Measurements from ENCODE around the gene LIN9. TPM values are rescaled to one million over a fixed set of nuclear protein-coding genes. Genes with fewer than 3 reads are reported as not detected.
"Not testable (repeated sequence)": the region's sequence is repeated elsewhere in the genome, so short reads cannot be mapped to it uniquely, and the experiment has no call there.

The LIN9 gene
- total and polyA plus RNA-seq, 2 of the 13 experiments (the other 11 are each of a cell fraction or from before 2014, with no cell fraction given): 3.0 to 10.0 TPM

- ATAC-seq (no peak), FAIRE-seq (no peak), DNase-seq (ENCODE audit: low spot score) (no peak)
- no peaks in the 10 kb centered on the region for H4K20me1 ChIP-seq (ENCODE audit: insufficient read depth, low read length)
- WGBS (ENCODE audit: low lambda C conversion rate): 62% methylated on average over 2 of the region's 2 CpGs
- no peak overlapping the region for H2AFZ ChIP-seq (ENCODE audit: low read length)
- ChIA-PET POLR2A (no interaction called here), CTCF (ENCODE audit: low intra/inter-chr PET ratio, low total read pairs) (no interaction called here)
- H3K36me3 ChIP-seq (replicated peaks in 1 of 2; ENCODE audit: control insufficient read depth in 1 of 2, insufficient read depth in 2 of 2, low read length in 2 of 2): no peaks in the 10 kb centered on the region
- in situ Hi-C loops (cut with HindIII; ENCODE audit: extremely low pct_ligation_motif_present, low pct_unique_long_range_greater_than_20kb): no loop called here
- H3K9me3 ChIP-seq (ENCODE audit: low read length): peaks cover 8% of the 10 kb centered on the region
- H3K4me3 ChIP-seq (replicated peaks in 1 of 3; ENCODE audit: insufficient read depth in 1 of 3, low read depth in 2 of 3, low read length in 3 of 3): no peak overlapping the region
- TF ChIP-seq ZNF431 (CRISPR knock-in tag; IDR thresholded peaks at IDR 0.05; ENCODE audit: borderline replicate concordance, low read depth) (0 out of 2 replicates have a peak, but pooled peaks have one; percentile 63), NFKB2 (CRISPR knock-in tag; IDR thresholded peaks at IDR 0.05; ENCODE audit: borderline replicate concordance) (no peak)
- no peak overlapping the region for H3K9ac ChIP-seq (ENCODE audit: insufficient read depth, low read depth, low read length)
- intact Hi-C loops (cut with micrococcal nuclease; ENCODE audit: unreplicated experiment): no loop called here
- no peaks in the 10 kb centered on the region for H3K4me1 ChIP-seq (ENCODE audit: insufficient read depth, low read length)
- no peak overlapping the region for H3K4me2 ChIP-seq (ENCODE audit: low read depth, low read length)
- no peaks in the 10 kb centered on the region; a peak in 1 of 5 replicates for H3K27me3 ChIP-seq (ENCODE audit: control insufficient read depth in 1 of 2, insufficient read depth in 2 of 2, low read length in 2 of 2)
- no TSS peak for BruUV-seq (replicated peaks)
- H3K79me2 ChIP-seq (ENCODE audit: insufficient read depth, low read length): no peaks in the 10 kb centered on the region
- H3K27ac ChIP-seq (ENCODE audit: extremely low read length, insufficient read depth, low read length): no peak overlapping the region
Measured at GRCh38 chr1:226342656-226343055, 33.7 kb upstream of the LIN9 start.

GRCh38 chr1:226340111-226340510, 31.1 kb upstream of the LIN9 start:
- H3K36me3 ChIP-seq (replicated peaks in 1 of 2; ENCODE audit: control insufficient read depth in 1 of 2, insufficient read depth in 2 of 2, low read length in 2 of 2); FAIRE-seq; in situ Hi-C loops (cut with HindIII; ENCODE audit: extremely low pct_ligation_motif_present, low pct_unique_long_range_greater_than_20kb); H2AFZ ChIP-seq (ENCODE audit: low read length); ATAC-seq; CTCF ChIA-PET (ENCODE audit: low intra/inter-chr PET ratio, low total read pairs); intact Hi-C loops (cut with micrococcal nuclease; ENCODE audit: unreplicated experiment); H4K20me1 ChIP-seq (ENCODE audit: insufficient read depth, low read length); H3K4me2 ChIP-seq (ENCODE audit: low read depth, low read length); H3K27ac ChIP-seq (ENCODE audit: extremely low read length, insufficient read depth, low read length); H3K9ac ChIP-seq (ENCODE audit: insufficient read depth, low read depth, low read length); H3K27me3 ChIP-seq (ENCODE audit: control insufficient read depth in 1 of 2, insufficient read depth in 2 of 2, low read length in 2 of 2); H3K4me3 ChIP-seq (replicated peaks in 1 of 3; ENCODE audit: insufficient read depth in 1 of 3, low read depth in 2 of 3, low read length in 3 of 3); H3K79me2 ChIP-seq (ENCODE audit: insufficient read depth, low read length); H3K9me3 ChIP-seq (ENCODE audit: low read length); DNase-seq (ENCODE audit: low spot score); BruUV-seq (replicated peaks); POLR2A ChIA-PET; H3K4me1 ChIP-seq (ENCODE audit: insufficient read depth, low read length): not testable (repeated sequence)
- peak; percentile 98 for TF ChIP-seq ZNF431 (CRISPR knock-in tag; IDR thresholded peaks at IDR 0.05; ENCODE audit: borderline replicate concordance, low read depth)
- 2% methylated on average over 3 of the region's 3 CpGs for WGBS (ENCODE audit: low lambda C conversion rate)
